Testis (tissue), 3 donors: ENCODE data around the gene TTC7B. TPM values are rescaled to one million over a fixed set of nuclear protein-coding genes. Genes with fewer than 3 reads are reported as not detected.

Experiments
- DNase-seq: peaks from one replicate; pipeline ENCODE4 v3.0.0-alpha.2; 2019
- H3K27ac ChIP-seq, 2 donors: fragments of 200-600 bp; sonication (generic); one replicate each; pipeline ENCODE4 v1.5.1; 2019
- H3K27me3 ChIP-seq: fragments of 200-600 bp; sonication (generic); one replicate; pipeline ENCODE4 v1.5.1; 2019
- H3K36me3 ChIP-seq: fragments of 200-600 bp; sonication (generic); one replicate; pipeline ENCODE4 v1.5.1; 2017; ENCODE audit warnings: low read depth; ENCODE audit errors: missing control alignments
- H3K4me1 ChIP-seq: fragments of 200-600 bp; sonication (generic); one replicate; pipeline ENCODE4 v1.5.1; 2019
- H3K4me3 ChIP-seq, 2 donors: fragments of 200-600 bp; sonication (generic); one replicate each; pipeline ENCODE4 v1.5.1; 2017 to 2019
- H3K9me3 ChIP-seq: fragments of 200-600 bp; sonication (generic); one replicate; pipeline ENCODE4 v1.5.1; 2017
- CTCF ChIP-seq, 3 experiments: fragments of 450-650 bp in 2 of 3; fragments of 200-600 bp in 1 of 3; sonication (generic) in 1 of 3; IDR thresholded peaks; one replicate each; pipeline ENCODE4 v1.5.1; 2016 to 2019; ENCODE audit warnings: antibody characterized with exemption in 3 of 3, mild to moderate bottlenecking in 2 of 3, moderate library complexity in 1 of 3
- POLR2A ChIP-seq: fragments of 450-650 bp; IDR thresholded peaks from one replicate; pipeline ENCODE4 v1.6.1; 2017; ENCODE audit warnings: antibody characterized with exemption, mild to moderate bottlenecking, moderate library complexity
- WGBS, 2 donors: methylation state at CpG; one replicate each; pipeline ENCODE4 v1.1.5; 2018; 5-methylcytosine and 5-hydroxymethylcytosine counted together
- intact Hi-C: fragments of 100-400 bp; cut with DNase I; formaldehyde crosslinking; loops from one replicate; pipeline ENCODE4 v1.15.1; 2023; ENCODE audit warnings: low total_unique reads
- polyA plus RNA-seq: library from polyadenylated mRNA; stranded (reverse); fragments of 350-450 nt; fragmentation: Illumina TruSeq; extraction: RNeasy Lipid Tissue Mini Kit (QIAGEN cat#74804); gene quantifications from one replicate; pipeline ENCODE4 v1.2.3, GENCODE V29; 2014; ENCODE audit warnings: low read depth, low replicate concordance; ENCODE audit not compliant: insufficient read depth
- total RNA-seq, 2 donors: library from RNA; depleted of rRNA; stranded (reverse); fragments of >200 nt; gene quantifications; one replicate each; pipeline ENCODE4 v1.2.3, GENCODE V29; 2016

The TTC7B gene
- total and polyA plus RNA-seq, 3 donors from 2014 or later: 11.3 to 17.0 (median 12.1) TPM

DNA sequence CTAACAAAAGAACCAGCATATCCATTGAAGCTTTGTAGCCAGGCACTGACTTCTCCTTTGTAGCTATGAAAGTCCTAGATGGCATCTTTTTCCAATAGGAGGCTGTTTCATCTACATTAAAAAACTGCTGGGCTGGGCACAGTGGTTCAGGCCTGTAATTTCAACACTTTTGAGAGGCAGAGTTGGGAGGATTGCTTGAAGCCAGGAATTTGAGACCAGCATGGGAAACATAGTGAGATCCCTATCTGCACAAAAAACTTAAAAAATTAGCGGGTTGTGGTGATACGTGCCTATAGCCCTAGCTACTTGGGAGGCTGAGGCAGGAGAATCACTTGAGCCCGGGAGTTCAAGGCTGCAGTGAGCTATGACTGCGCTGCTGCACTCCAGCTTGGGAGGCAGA is 251.7 kb downstream of the TTC7B start:
- TF ChIP-seq POLR2A: no peak
- TF ChIP-seq CTCF (IDR thresholded peaks at IDR 0.05): no peak
- 79 to 92% methylated on average over 4 of the region's 4 CpGs for WGBS, 2 donors
- H3K4me1 ChIP-seq: no peaks in the 10 kb centered on the region

DNA sequence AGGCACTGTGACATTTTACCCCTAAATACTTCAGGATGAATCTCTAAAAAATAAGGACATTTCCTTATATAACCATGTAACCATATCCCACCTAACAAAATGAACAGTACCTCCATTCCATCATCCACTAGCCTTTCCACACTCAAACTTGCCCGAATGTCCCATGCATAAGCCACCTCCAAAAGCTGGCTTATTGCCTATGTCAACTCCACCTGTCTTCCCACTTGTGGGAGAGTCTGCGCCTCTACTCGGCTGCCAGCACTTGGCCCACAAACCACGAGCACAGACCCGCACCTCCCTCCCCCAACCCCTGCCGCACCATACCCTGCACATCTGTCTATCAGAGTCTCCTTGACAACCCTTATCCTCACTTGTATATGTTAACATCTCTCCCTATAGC is 253.6 kb downstream of the TTC7B start:
- Histone ChIP-seq H3K27ac (no peak overlapping the region), H3K4me1 (no peaks in the 10 kb centered on the region), H3K9me3 (no peaks in the 10 kb centered on the region), H3K4me3 (no peak overlapping the region), H3K27me3 (no peaks in the 10 kb centered on the region), H3K36me3 (no peaks in the 10 kb centered on the region)
- DNase-seq: no peak
- TF ChIP-seq POLR2A (no peak), CTCF (IDR thresholded peaks at IDR 0.05) (no peak)
- intact Hi-C loops: no loop called here
- 85 to 92% methylated on average over 6 of the region's 6 CpGs for WGBS, 2 donors

More for the DNA sequence above, 251.7 kb downstream of the TTC7B start:
- DNase-seq: no peak
- no peak overlapping the region for H3K27ac ChIP-seq
- intact Hi-C loops: no loop called here
- H3K9me3 ChIP-seq: no peaks in the 10 kb centered on the region
- no peaks in the 10 kb centered on the region for H3K27me3 ChIP-seq
- no peak overlapping the region for H3K4me3 ChIP-seq
- no peaks in the 10 kb centered on the region for H3K36me3 ChIP-seq

GRCh38 chr14:90561920-90562319 is 254.3 kb downstream of the TTC7B start:
- H3K4me1 ChIP-seq: no peaks in the 10 kb centered on the region
- no peak for TF ChIP-seq CTCF (IDR thresholded peaks at IDR 0.05)
- no peak for TF ChIP-seq POLR2A
- no peak overlapping the region for H3K4me3 ChIP-seq
- no peaks in the 10 kb centered on the region for H3K9me3 ChIP-seq
- no peak for DNase-seq
- no peaks in the 10 kb centered on the region for H3K27me3 ChIP-seq
- no peaks in the 10 kb centered on the region for H3K36me3 ChIP-seq
- 89 to 93% methylated on average over 7 of the region's 7 CpGs for WGBS, 2 donors
- intact Hi-C loops: no loop called here
- H3K27ac ChIP-seq: no peak overlapping the region

DNA sequence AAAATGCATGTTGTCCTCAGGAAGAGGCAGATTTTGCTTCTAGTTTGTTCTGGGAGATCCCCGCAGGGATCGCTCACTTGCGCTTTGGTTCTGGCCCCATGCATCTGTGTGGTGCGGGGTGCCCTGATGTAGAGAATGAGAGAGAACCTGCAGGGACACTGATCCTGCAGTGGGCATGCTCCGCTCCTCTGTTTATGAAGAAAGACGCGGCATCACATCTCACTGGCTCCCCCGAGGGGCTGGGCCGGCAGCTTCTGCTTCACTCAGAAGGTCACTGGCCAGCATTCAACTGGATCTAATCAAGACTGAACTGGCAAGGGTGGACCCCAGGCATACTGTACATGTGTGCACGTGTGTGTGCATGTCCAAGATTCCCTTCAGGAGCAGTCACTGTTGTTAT is 255.2 kb downstream of the TTC7B start:
- intact Hi-C loops: no loop called here
- Histone ChIP-seq H3K4me3 (no peak overlapping the region), H3K9me3 (no peaks in the 10 kb centered on the region), H3K4me1 (peaks cover 2% of the 10 kb centered on the region), H3K27ac (no peak overlapping the region), H3K36me3 (no peaks in the 10 kb centered on the region), H3K27me3 (no peaks in the 10 kb centered on the region)
- WGBS, 2 donors: 88 to 100% methylated on average over 2 to 10 of the region's 10 CpGs
- DNase-seq: no peak
- TF ChIP-seq POLR2A: no peak
- TF ChIP-seq CTCF (IDR thresholded peaks at IDR 0.05): no peak

GRCh38 chr14:90560558-90560957 is 255.7 kb downstream of the TTC7B start:
- TF ChIP-seq CTCF (IDR thresholded peaks at IDR 0.05) (no peak), POLR2A (no peak)
- DNase-seq: no peak
- intact Hi-C loops: no loop called here
- Histone ChIP-seq H3K9me3 (no peaks in the 10 kb centered on the region), H3K4me3 (no peak overlapping the region), H3K36me3 (no peaks in the 10 kb centered on the region), H3K27me3 (no peaks in the 10 kb centered on the region), H3K4me1 (peaks cover 5% of the 10 kb centered on the region), H3K27ac (no peak overlapping the region)
- 75 to 79% methylated on average over 4 of the region's 4 CpGs for WGBS, 2 donors
